ENCODE data around the gene TNNI3K. TPM values are rescaled to one million over a fixed set of nuclear protein-coding genes. Genes with fewer than 3 reads are reported as not detected.

The TNNI3K gene
- not detected in 2 replicates for total RNA-seq

- H3K4me3 Mint-ChIP-seq (ENCODE audit: low read depth): no peak within 1 kb of the TSS
- no peaks in the 10 kb centered on the region for H3K27me3 Mint-ChIP-seq (ENCODE audit: low read depth)
- no peak within 1 kb of the TSS for H3K27ac Mint-ChIP-seq
- no peaks in the 10 kb centered on the region for H3K9me3 Mint-ChIP-seq
- H3K4me1 Mint-ChIP-seq (ENCODE audit: low read depth): no peaks in the 10 kb centered on the region
- intact Hi-C loops (cut with micrococcal nuclease): no loop called here
- H3K36me3 Mint-ChIP-seq (ENCODE audit: low read depth): no peaks in the 10 kb centered on the region
- DNase-seq (ENCODE audit: low spot score): no peak
Measured at GRCh38 chr1:74235153-74235552, at the start of gene TNNI3K. Gene TNNI3K, plus strand, starts transcription at chr1:74235387. Its CDS starts 65 bp downstream, at chr1:74235452.

GRCh38 chr1:74193908-74194307 is 41.3 kb upstream of the TNNI3K start:
- intact Hi-C loops (cut with micrococcal nuclease): no loop called here
- Mint-ChIP-seq H3K4me3 (ENCODE audit: low read depth) (no peak overlapping the region), H3K4me1 (ENCODE audit: low read depth) (peaks cover 10% of the 10 kb centered on the region), H3K27ac (no peak overlapping the region), H3K27me3 (ENCODE audit: low read depth) (peaks cover 6% of the 10 kb centered on the region), H3K36me3 (ENCODE audit: low read depth) (no peaks in the 10 kb centered on the region), H3K9me3 (no peaks in the 10 kb centered on the region)
- no peak for DNase-seq (ENCODE audit: low spot score)

GRCh38 chr1:74195339-74195738 is 39.8 kb upstream of the TNNI3K start:
- peaks cover 6% of the 10 kb centered on the region for H3K27me3 Mint-ChIP-seq (ENCODE audit: low read depth)
- no peak overlapping the region for H3K4me3 Mint-ChIP-seq (ENCODE audit: low read depth)
- no peaks in the 10 kb centered on the region for H3K36me3 Mint-ChIP-seq (ENCODE audit: low read depth)
- H3K4me1 Mint-ChIP-seq (ENCODE audit: low read depth): peaks cover 13% of the 10 kb centered on the region
- intact Hi-C loops (cut with micrococcal nuclease): loop anchor here (5.0 kb wide), 1 partner anchor 537 kb away; the partner anchor contains the start of genes CRYZ and TYW3
- no peak for DNase-seq (ENCODE audit: low spot score)
- no peak overlapping the region for H3K27ac Mint-ChIP-seq
- H3K9me3 Mint-ChIP-seq: no peaks in the 10 kb centered on the region

GRCh38 chr1:74197255-74197654 is 37.9 kb upstream of the TNNI3K start:
- DNase-seq (ENCODE audit: low spot score): no peak
- peaks cover 4% of the 10 kb centered on the region for H3K36me3 Mint-ChIP-seq (ENCODE audit: low read depth)
- intact Hi-C loops (cut with micrococcal nuclease): loop anchor here (5.0 kb wide), 1 partner anchor 535 kb away; the partner anchor contains the start of genes CRYZ and TYW3
- H3K4me1 Mint-ChIP-seq (ENCODE audit: low read depth): peaks cover 13% of the 10 kb centered on the region
- H3K27me3 Mint-ChIP-seq (ENCODE audit: low read depth): peaks cover 6% of the 10 kb centered on the region
- H3K9me3 Mint-ChIP-seq: no peaks in the 10 kb centered on the region
- H3K27ac Mint-ChIP-seq: peak overlapping the region; percentile 87
- H3K4me3 Mint-ChIP-seq (ENCODE audit: low read depth): peak overlapping the region; percentile 88

- H3K4me3 Mint-ChIP-seq (ENCODE audit: low read depth): peak within 1 kb of the TSS; percentile 88
Measured at GRCh38 chr1:74197657-74198552, 37.3 kb upstream of the TNNI3K start, which contains the start of the genes FPGT and LRRIQ3. Gene FPGT, plus strand, starts transcription at chr1:74198242. Its CDS starts 37 bp downstream, at chr1:74198279. Gene LRRIQ3, minus strand, starts transcription at chr1:74198176. Its CDS starts 14,492 bp downstream, at chr1:74183684.

GRCh38 chr1:74199504-74199903 is 35.7 kb upstream of the TNNI3K start:
- H3K4me1 Mint-ChIP-seq (ENCODE audit: low read depth): peaks cover 13% of the 10 kb centered on the region
- DNase-seq (ENCODE audit: low spot score): no peak
- no peaks in the 10 kb centered on the region for H3K9me3 Mint-ChIP-seq
- peaks cover 7% of the 10 kb centered on the region for H3K36me3 Mint-ChIP-seq (ENCODE audit: low read depth)
- intact Hi-C loops (cut with micrococcal nuclease): loop anchor here (5.0 kb wide), 1 partner anchor 533 kb away; the partner anchor contains the start of genes CRYZ and TYW3
- no peak overlapping the region for H3K4me3 Mint-ChIP-seq (ENCODE audit: low read depth)
- H3K27ac Mint-ChIP-seq: no peak overlapping the region
- H3K27me3 Mint-ChIP-seq (ENCODE audit: low read depth): peaks cover 6% of the 10 kb centered on the region

More at GRCh38 chr1:74197657-74198552, 37.3 kb upstream of the TNNI3K start, which contains the start of the genes FPGT and LRRIQ3:
- intact Hi-C loops (cut with micrococcal nuclease): loop anchor here (5.0 kb wide), 1 partner anchor 534 kb away; the partner anchor contains the start of genes CRYZ and TYW3
- H3K4me1 Mint-ChIP-seq (ENCODE audit: low read depth): peaks cover 13% of the 10 kb centered on the region
- no peaks in the 10 kb centered on the region for H3K9me3 Mint-ChIP-seq
- H3K36me3 Mint-ChIP-seq (ENCODE audit: low read depth): peaks cover 4% of the 10 kb centered on the region
- peak; percentile 93 for DNase-seq (ENCODE audit: low spot score)
- peak within 1 kb of the TSS; percentile 87 for H3K27ac Mint-ChIP-seq
- peaks cover 6% of the 10 kb centered on the region for H3K27me3 Mint-ChIP-seq (ENCODE audit: low read depth)

GRCh38 chr1:74205266-74205665 is 29.9 kb upstream of the TNNI3K start:
- no peak overlapping the region for H3K27ac Mint-ChIP-seq
- no peak for DNase-seq (ENCODE audit: low spot score)
- H3K4me1 Mint-ChIP-seq (ENCODE audit: low read depth): peaks cover 3% of the 10 kb centered on the region
- H3K9me3 Mint-ChIP-seq: no peaks in the 10 kb centered on the region
- H3K36me3 Mint-ChIP-seq (ENCODE audit: low read depth): peaks cover 10% of the 10 kb centered on the region
- H3K4me3 Mint-ChIP-seq (ENCODE audit: low read depth): no peak overlapping the region
- no peaks in the 10 kb centered on the region for H3K27me3 Mint-ChIP-seq (ENCODE audit: low read depth)
- intact Hi-C loops (cut with micrococcal nuclease): no loop called here

GRCh38 chr1:74215229-74215628 is 20.0 kb upstream of the TNNI3K start:
- H3K4me3 Mint-ChIP-seq (ENCODE audit: low read depth): no peak overlapping the region
- H3K4me1 Mint-ChIP-seq (ENCODE audit: low read depth): no peaks in the 10 kb centered on the region
- no peak overlapping the region for H3K27ac Mint-ChIP-seq
- intact Hi-C loops (cut with micrococcal nuclease): no loop called here
- no peaks in the 10 kb centered on the region for H3K9me3 Mint-ChIP-seq
- H3K36me3 Mint-ChIP-seq (ENCODE audit: low read depth): no peaks in the 10 kb centered on the region
- DNase-seq (ENCODE audit: low spot score): no peak
- H3K27me3 Mint-ChIP-seq (ENCODE audit: low read depth): no peaks in the 10 kb centered on the region

GRCh38 chr1:74222701-74223100 is 12.5 kb upstream of the TNNI3K start:
- no peaks in the 10 kb centered on the region for H3K36me3 Mint-ChIP-seq (ENCODE audit: low read depth)
- H3K27ac Mint-ChIP-seq: no peak overlapping the region
- DNase-seq (ENCODE audit: low spot score): no peak
- no peak overlapping the region for H3K4me3 Mint-ChIP-seq (ENCODE audit: low read depth)
- peaks cover 14% of the 10 kb centered on the region for H3K9me3 Mint-ChIP-seq
- H3K4me1 Mint-ChIP-seq (ENCODE audit: low read depth): no peaks in the 10 kb centered on the region
- intact Hi-C loops (cut with micrococcal nuclease): no loop called here
- no peaks in the 10 kb centered on the region for H3K27me3 Mint-ChIP-seq (ENCODE audit: low read depth)

- no peaks in the 10 kb centered on the region for H3K4me1 Mint-ChIP-seq (ENCODE audit: low read depth)
- H3K36me3 Mint-ChIP-seq (ENCODE audit: low read depth): no peaks in the 10 kb centered on the region
- DNase-seq (ENCODE audit: low spot score): no peak
- H3K4me3 Mint-ChIP-seq (ENCODE audit: low read depth): no peak overlapping the region
- peaks cover 14% of the 10 kb centered on the region for H3K9me3 Mint-ChIP-seq
- H3K27me3 Mint-ChIP-seq (ENCODE audit: low read depth): no peaks in the 10 kb centered on the region
- intact Hi-C loops (cut with micrococcal nuclease): no loop called here
- H3K27ac Mint-ChIP-seq: no peak overlapping the region
Measured at GRCh38 chr1:74223453-74223852, 11.7 kb upstream of the TNNI3K start.

- Mint-ChIP-seq H3K27me3 (ENCODE audit: low read depth) (no peaks in the 10 kb centered on the region), H3K36me3 (ENCODE audit: low read depth) (no peaks in the 10 kb centered on the region), H3K9me3 (no peaks in the 10 kb centered on the region), H3K4me1 (ENCODE audit: low read depth) (no peaks in the 10 kb centered on the region), H3K27ac (no peak overlapping the region), H3K4me3 (ENCODE audit: low read depth) (no peak overlapping the region)
- intact Hi-C loops (cut with micrococcal nuclease): no loop called here
- no peak for DNase-seq (ENCODE audit: low spot score)
Measured at GRCh38 chr1:74236440-74236839, 1.3 kb downstream of the TNNI3K start.

GRCh38 chr1:74237035-74237434 is 1.8 kb downstream of the TNNI3K start:
- no peak overlapping the region for H3K27ac Mint-ChIP-seq
- no peaks in the 10 kb centered on the region for H3K36me3 Mint-ChIP-seq (ENCODE audit: low read depth)
- no peaks in the 10 kb centered on the region for H3K4me1 Mint-ChIP-seq (ENCODE audit: low read depth)
- no peak for DNase-seq (ENCODE audit: low spot score)
- no peak overlapping the region for H3K4me3 Mint-ChIP-seq (ENCODE audit: low read depth)
- intact Hi-C loops (cut with micrococcal nuclease): no loop called here
- no peaks in the 10 kb centered on the region for H3K27me3 Mint-ChIP-seq (ENCODE audit: low read depth)
- H3K9me3 Mint-ChIP-seq: no peaks in the 10 kb centered on the region

- no peak for DNase-seq (ENCODE audit: low spot score)
- H3K9me3 Mint-ChIP-seq: no peaks in the 10 kb centered on the region
- H3K4me3 Mint-ChIP-seq (ENCODE audit: low read depth): no peak overlapping the region
- intact Hi-C loops (cut with micrococcal nuclease): no loop called here
- no peak overlapping the region for H3K27ac Mint-ChIP-seq
- no peaks in the 10 kb centered on the region for H3K4me1 Mint-ChIP-seq (ENCODE audit: low read depth)
- no peaks in the 10 kb centered on the region for H3K36me3 Mint-ChIP-seq (ENCODE audit: low read depth)
- no peaks in the 10 kb centered on the region for H3K27me3 Mint-ChIP-seq (ENCODE audit: low read depth)
Measured at GRCh38 chr1:74237787-74238186, 2.6 kb downstream of the TNNI3K start.

Data from activated T-helper 2 cell treated with anti-CD3 and anti-CD28 coated beads, Interferon-gamma antibody, Interleukin-2, Interleukin-4, amounts not matched to agents 10 μg/mL and 5 μg/mL and 100 μg/mL, durations not matched to agents 14 hours and 24 hours and 36 hours (primary cell).